Upper lobe of left lung (tissue), 4 donors: ENCODE measurements around the gene FTO.

Experiments
- EP300 ChIP-seq, 4 donors: sonication (generic); formaldehyde crosslinking; IDR thresholded peaks; one replicate each; pipeline ENCODE4 v1.5.1; 2017; ENCODE audit warnings: antibody characterized with exemption in 4 of 4, control low read depth in 2 of 4
- POLR2AphosphoS5 ChIP-seq, 2 donors: sonication (generic); formaldehyde crosslinking; IDR thresholded peaks; one replicate each; pipeline ENCODE4 v1.5.1; 2017; ENCODE audit warnings: antibody characterized with exemption in 2 of 2
- TF ChIP-seq, protein P1 (sequence below), 6 experiments: fragments of 450-650 bp in 4 of 6; fragments of 200-600 bp in 2 of 6; sonication (generic) in 2 of 6; IDR thresholded peaks; one replicate each; pipeline ENCODE4 v1.5.1; 2016 to 2019; ENCODE audit warnings: antibody characterized with exemption in 6 of 6

DNA sequence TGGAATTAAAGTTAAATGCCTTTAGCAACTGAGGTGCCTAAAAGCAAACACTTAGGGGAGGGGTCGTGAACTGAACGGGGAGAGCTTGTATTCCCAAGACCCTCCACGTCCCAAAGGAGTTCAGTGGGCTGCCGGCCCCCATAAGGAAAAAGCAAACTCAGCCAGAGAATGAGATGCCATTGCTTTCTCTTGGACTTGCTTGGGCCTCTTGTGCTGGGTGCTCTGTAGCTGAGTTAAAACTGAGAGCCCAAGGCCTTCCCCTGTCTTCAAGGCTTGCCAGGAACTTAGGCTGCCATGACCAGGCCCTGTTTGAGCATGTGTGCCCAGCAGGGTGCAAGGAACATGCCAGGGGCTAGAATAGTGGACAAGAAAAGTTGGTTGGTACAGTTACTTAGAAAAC lies 382.8 kb downstream of the FTO start:
- TF ChIP-seq, protein P1, sequence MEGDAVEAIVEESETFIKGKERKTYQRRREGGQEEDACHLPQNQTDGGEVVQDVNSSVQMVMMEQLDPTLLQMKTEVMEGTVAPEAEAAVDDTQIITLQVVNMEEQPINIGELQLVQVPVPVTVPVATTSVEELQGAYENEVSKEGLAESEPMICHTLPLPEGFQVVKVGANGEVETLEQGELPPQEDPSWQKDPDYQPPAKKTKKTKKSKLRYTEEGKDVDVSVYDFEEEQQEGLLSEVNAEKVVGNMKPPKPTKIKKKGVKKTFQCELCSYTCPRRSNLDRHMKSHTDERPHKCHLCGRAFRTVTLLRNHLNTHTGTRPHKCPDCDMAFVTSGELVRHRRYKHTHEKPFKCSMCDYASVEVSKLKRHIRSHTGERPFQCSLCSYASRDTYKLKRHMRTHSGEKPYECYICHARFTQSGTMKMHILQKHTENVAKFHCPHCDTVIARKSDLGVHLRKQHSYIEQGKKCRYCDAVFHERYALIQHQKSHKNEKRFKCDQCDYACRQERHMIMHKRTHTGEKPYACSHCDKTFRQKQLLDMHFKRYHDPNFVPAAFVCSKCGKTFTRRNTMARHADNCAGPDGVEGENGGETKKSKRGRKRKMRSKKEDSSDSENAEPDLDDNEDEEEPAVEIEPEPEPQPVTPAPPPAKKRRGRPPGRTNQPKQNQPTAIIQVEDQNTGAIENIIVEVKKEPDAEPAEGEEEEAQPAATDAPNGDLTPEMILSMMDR (IDR thresholded peaks at IDR 0.05): no peak
- TF ChIP-seq POLR2AphosphoS5 (IDR thresholded peaks at IDR 0.05) (no peak), EP300 (IDR thresholded peaks at IDR 0.05) (no peak)
